ENCODE measurements around the gene KIAA1671.

KIAA1671 gene

GRCh38 chr22:25112538-25113253 lies 160.2 kb downstream of the KIAA1671 start:
- H3K9ac ChIP-seq, result no peak overlapping the region
- H2AFZ ChIP-seq (ENCODE audit: low read depth), result no peak overlapping the region
- no peaks in the 10 kb centered on the region for H3K27me3 ChIP-seq (ENCODE audit: insufficient read depth, low read depth)
- H3K79me2 ChIP-seq (ENCODE audit: insufficient read depth, low read depth), result no peaks in the 10 kb centered on the region
- H3K4me2 ChIP-seq, result no peak overlapping the region
- H4K20me1 ChIP-seq (ENCODE audit: insufficient read depth), result no peaks in the 10 kb centered on the region
- no peaks in the 10 kb centered on the region for H3K4me1 ChIP-seq (ENCODE audit: low read depth, poor library complexity, severe bottlenecking)
- H3K36me3 ChIP-seq (ENCODE audit: insufficient read depth), result no peaks in the 10 kb centered on the region
- no peak for TF ChIP-seq CTCF (conservative IDR thresholded peaks at IDR 0.05; ENCODE audit: low read depth, low read length)
- H3K4me3 ChIP-seq (IDR thresholded peaks at IDR 0.05; ENCODE audit: insufficient read depth, low read depth, low read length), result no peak overlapping the region
- H3K27ac ChIP-seq, result no peak overlapping the region

- H3K79me2 ChIP-seq (ENCODE audit: insufficient read depth, low read depth), result no peaks in the 10 kb centered on the region
- no peak overlapping the region for H3K4me2 ChIP-seq
- no peaks in the 10 kb centered on the region for H4K20me1 ChIP-seq (ENCODE audit: insufficient read depth)
- no peak overlapping the region for H3K9ac ChIP-seq
- no peaks in the 10 kb centered on the region for H3K27me3 ChIP-seq (ENCODE audit: insufficient read depth, low read depth)
- no peak for TF ChIP-seq CTCF (conservative IDR thresholded peaks at IDR 0.05; ENCODE audit: low read depth, low read length)
- H3K27ac ChIP-seq, result no peak overlapping the region
- no peak overlapping the region for H2AFZ ChIP-seq (ENCODE audit: low read depth)
- no peaks in the 10 kb centered on the region for H3K36me3 ChIP-seq (ENCODE audit: insufficient read depth)
- no peaks in the 10 kb centered on the region for H3K4me1 ChIP-seq (ENCODE audit: low read depth, poor library complexity, severe bottlenecking)
- H3K4me3 ChIP-seq (IDR thresholded peaks at IDR 0.05; ENCODE audit: insufficient read depth, low read depth, low read length), result no peak overlapping the region
Observed at GRCh38 chr22:25113316-25113721, 160.8 kb downstream of the KIAA1671 start.

GRCh38 chr22:25114369-25115362 lies 162.2 kb downstream of the KIAA1671 start:
- no peak overlapping the region for H2AFZ ChIP-seq (ENCODE audit: low read depth)
- no peaks in the 10 kb centered on the region for H3K79me2 ChIP-seq (ENCODE audit: insufficient read depth, low read depth)
- no peaks in the 10 kb centered on the region for H3K36me3 ChIP-seq (ENCODE audit: insufficient read depth)
- no peak overlapping the region for H3K4me2 ChIP-seq
- H3K27ac ChIP-seq, result no peak overlapping the region
- no peaks in the 10 kb centered on the region for H3K27me3 ChIP-seq (ENCODE audit: insufficient read depth, low read depth)
- TF ChIP-seq CTCF (conservative IDR thresholded peaks at IDR 0.05; ENCODE audit: low read depth, low read length), result no peak
- no peak overlapping the region for H3K9ac ChIP-seq
- no peaks in the 10 kb centered on the region for H4K20me1 ChIP-seq (ENCODE audit: insufficient read depth)
- no peaks in the 10 kb centered on the region for H3K4me1 ChIP-seq (ENCODE audit: low read depth, poor library complexity, severe bottlenecking)
- H3K4me3 ChIP-seq (IDR thresholded peaks at IDR 0.05; ENCODE audit: insufficient read depth, low read depth, low read length), result no peak overlapping the region

- Histone ChIP-seq H3K79me2 (ENCODE audit: insufficient read depth, low read depth) (no peaks in the 10 kb centered on the region), H3K27ac (no peak overlapping the region), H3K4me3 (IDR thresholded peaks at IDR 0.05; ENCODE audit: insufficient read depth, low read depth, low read length) (no peak overlapping the region), H3K4me2 (no peak overlapping the region), H3K4me1 (ENCODE audit: low read depth, poor library complexity, severe bottlenecking) (no peaks in the 10 kb centered on the region), H3K36me3 (ENCODE audit: insufficient read depth) (no peaks in the 10 kb centered on the region), H3K27me3 (ENCODE audit: insufficient read depth, low read depth) (no peaks in the 10 kb centered on the region), H3K9ac (no peak overlapping the region), H4K20me1 (ENCODE audit: insufficient read depth) (no peaks in the 10 kb centered on the region), H2AFZ (ENCODE audit: low read depth) (no peak overlapping the region)
- no peak for TF ChIP-seq CTCF (conservative IDR thresholded peaks at IDR 0.05; ENCODE audit: low read depth, low read length)
Observed at GRCh38 chr22:25119609-25120008, 167.1 kb downstream of the KIAA1671 start.

Measured in KMS-11 (cell line).